Activated CD8-positive, alpha-beta memory T cell treated with anti-CD3 and anti-CD28 coated beads for 36 hours (primary cell): ENCODE results near the gene PTGER2. TPM values are rescaled to one million over a fixed set of nuclear protein-coding genes. Genes with fewer than 3 reads are reported as not detected.

Source experiments
- CTCF ChIA-PET: fragments of 350-600 bp; sonication (Branson Sonifier 250); formaldehyde crosslinking; loops from one replicate; lab custom pipeline; 2021; ENCODE audit warnings: antibody characterized with exemption; lab: Charles Lee
- POLR2A ChIA-PET: fragments of 350-600 bp; sonication (Branson Sonifier 250); formaldehyde crosslinking; loops from one replicate; lab custom pipeline; 2021; ENCODE audit warnings: antibody characterized with exemption; lab: Charles Lee
- total RNA-seq, 2 experiments: library from RNA; stranded (reverse); gene quantifications; one replicate each; pipeline ENCODE4 v1.2.3, GENCODE V29; 2021

PTGER2 gene, protein sequence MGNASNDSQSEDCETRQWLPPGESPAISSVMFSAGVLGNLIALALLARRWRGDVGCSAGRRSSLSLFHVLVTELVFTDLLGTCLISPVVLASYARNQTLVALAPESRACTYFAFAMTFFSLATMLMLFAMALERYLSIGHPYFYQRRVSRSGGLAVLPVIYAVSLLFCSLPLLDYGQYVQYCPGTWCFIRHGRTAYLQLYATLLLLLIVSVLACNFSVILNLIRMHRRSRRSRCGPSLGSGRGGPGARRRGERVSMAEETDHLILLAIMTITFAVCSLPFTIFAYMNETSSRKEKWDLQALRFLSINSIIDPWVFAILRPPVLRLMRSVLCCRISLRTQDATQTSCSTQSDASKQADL
- 10 to 100 TPM; 45.2 to 49.7 TPM for total RNA-seq

DNA sequence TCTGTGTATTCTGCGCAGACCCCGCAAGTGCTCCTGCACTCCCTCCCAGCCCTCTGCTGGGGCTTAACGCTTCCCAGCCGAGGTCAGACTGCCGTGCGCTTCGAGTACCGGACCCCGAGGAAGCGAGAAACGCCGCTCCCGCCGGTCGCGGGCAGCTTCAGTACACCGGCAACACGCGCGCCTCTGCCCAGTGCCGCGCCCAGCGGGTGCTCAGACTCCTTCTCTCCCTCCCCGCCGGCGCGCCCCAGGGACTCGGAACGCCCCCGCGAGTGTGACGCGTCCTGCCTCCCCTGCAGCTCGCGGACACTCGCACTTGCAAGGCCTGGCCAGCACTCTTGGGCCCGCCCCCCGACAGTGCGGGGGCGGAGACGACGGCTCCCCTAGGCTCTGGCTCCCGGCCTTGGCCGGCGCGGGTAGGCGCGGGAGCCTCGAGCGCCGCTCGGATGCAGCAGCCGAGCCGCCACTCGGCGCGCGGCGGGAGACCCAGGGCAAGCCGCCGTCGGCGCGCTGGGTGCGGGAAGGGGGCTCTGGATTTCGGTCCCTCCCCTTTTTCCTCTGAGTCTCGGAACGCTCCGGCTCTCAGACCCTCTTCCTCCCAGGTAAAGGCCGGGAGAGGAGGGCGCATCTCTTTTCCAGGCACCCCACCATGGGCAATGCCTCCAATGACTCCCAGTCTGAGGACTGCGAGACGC, at the start of gene PTGER2:
Gene PTGER2, plus strand, starts transcription at position 410 of the 692 bp plus-strand sequence. Its CDS starts 237 bp downstream, at position 647.
- ChIA-PET CTCF (interaction anchor here (1.8 kb wide), 1 partner anchor 11 kb away, joined by 7 read pairs; no protein-coding TSS in a partner anchor), POLR2A (interaction anchor here (0.7 to 2.4 kb wide), 5 partner anchors 11 to 239 kb away, joined by 3 to 12 read pairs (median 8); partner anchors contain the start of genes GPR137C and TXNDC16)

- POLR2A ChIA-PET = no interaction called here
- CTCF ChIA-PET = no interaction called here
Measured at GRCh38 chr14:52265253-52265652, 48.9 kb upstream of the PTGER2 start.

GRCh38 chr14:52266179-52266578, 47.9 kb upstream of the PTGER2 start:
- POLR2A ChIA-PET = no interaction called here
- CTCF ChIA-PET = interaction anchor here (1.2 kb wide), 1 partner anchor 9 kb away, joined by 3 read pairs; no protein-coding TSS in a partner anchor

- CTCF ChIA-PET = interaction anchor here (1.2 kb wide), 1 partner anchor 9 kb away, joined by 3 read pairs; no protein-coding TSS in a partner anchor
Measured at GRCh38 chr14:52266782-52267181, 47.3 kb upstream of the PTGER2 start.

DNA sequence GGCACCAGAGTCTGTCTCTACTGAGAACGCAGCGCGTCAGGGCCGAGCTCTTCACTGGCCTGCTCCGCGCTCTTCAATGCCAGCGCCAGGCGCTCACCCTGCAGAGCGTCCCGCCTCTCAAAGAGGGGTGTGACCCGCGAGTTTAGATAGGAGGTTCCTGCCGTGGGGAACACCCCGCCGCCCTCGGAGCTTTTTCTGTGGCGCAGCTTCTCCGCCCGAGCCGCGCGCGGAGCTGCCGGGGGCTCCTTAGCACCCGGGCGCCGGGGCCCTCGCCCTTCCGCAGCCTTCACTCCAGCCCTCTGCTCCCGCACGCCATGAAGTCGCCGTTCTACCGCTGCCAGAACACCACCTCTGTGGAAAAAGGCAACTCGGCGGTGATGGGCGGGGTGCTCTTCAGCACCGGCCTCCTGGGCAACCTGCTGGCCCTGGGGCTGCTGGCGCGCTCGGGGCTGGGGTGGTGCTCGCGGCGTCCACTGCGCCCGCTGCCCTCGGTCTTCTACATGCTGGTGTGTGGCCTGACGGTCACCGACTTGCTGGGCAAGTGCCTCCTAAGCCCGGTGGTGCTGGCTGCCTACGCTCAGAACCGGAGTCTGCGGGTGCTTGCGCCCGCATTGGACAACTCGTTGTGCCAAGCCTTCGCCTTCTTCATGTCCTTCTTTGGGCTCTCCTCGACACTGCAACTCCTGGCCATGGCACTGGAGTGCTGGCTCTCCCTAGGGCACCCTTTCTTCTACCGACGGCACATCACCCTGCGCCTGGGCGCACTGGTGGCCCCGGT, 46.4 kb upstream of the PTGER2 start, which contains the start of gene PTGDR:
Gene PTGDR, plus strand, starts transcription at position 198 of the 778 bp plus-strand sequence. Its CDS starts 117 bp downstream, at position 315.
- CTCF ChIA-PET = no interaction called here
- POLR2A ChIA-PET = no interaction called here

More at GRCh38 chr14:52266782-52267181, 47.3 kb upstream of the PTGER2 start:
- POLR2A ChIA-PET = no interaction called here

- CTCF ChIA-PET = no interaction called here
- POLR2A ChIA-PET = no interaction called here
Measured at GRCh38 chr14:52268279-52269061, 45.6 kb upstream of the PTGER2 start.

DNA sequence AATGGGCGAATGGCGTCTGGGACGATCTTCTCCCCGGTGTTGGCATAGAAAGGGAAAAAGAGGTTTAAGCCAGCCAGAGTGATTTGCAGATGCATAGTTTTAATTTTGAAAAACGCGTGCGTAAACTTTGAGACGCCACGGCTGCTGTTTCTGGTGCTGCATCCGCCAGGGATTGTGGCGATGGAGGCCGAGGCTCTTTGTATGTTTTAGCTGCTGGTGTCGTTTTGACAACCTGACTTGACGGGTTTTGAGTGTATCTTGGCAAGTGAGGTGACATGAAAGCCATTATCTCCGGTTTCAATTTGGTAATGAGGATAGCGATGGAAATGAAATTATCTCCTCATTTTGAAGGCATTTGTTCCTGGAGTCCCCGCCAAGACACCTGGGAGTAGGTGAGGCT, 45.0 kb upstream of the PTGER2 start:
- POLR2A ChIA-PET = interaction anchor here (0.5 kb wide), 1 partner anchor 282 kb away, joined by 4 read pairs; no protein-coding TSS in a partner anchor
- CTCF ChIA-PET = no interaction called here

- POLR2A ChIA-PET = interaction anchor here (0.5 kb wide), 1 partner anchor 281 kb away, joined by 4 read pairs; no protein-coding TSS in a partner anchor
- CTCF ChIA-PET = no interaction called here
Measured at GRCh38 chr14:52269982-52270381, 44.1 kb upstream of the PTGER2 start.

DNA sequence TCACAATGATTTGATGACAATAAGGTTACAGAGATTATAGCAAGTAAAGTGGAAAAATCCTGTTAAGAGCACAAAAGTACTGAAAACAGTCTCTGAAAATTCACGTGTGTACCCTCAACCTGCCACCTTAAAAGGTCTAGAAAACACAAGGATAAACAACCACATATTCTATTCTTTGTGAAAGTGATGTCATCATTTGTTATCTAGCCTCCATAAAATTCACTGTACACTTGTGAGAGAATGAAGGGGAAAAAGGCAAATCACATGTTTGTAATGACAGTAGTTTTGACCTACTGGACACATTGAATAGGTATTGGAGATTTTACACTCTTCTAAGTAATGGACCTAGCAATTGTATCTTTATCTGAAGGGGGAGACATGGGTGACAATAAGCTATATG, 42.6 kb upstream of the PTGER2 start:
- POLR2A ChIA-PET = no interaction called here
- CTCF ChIA-PET = interaction anchor here (0.7 kb wide), 1 partner anchor 510 kb away, joined by 3 read pairs; no protein-coding TSS in a partner anchor

DNA sequence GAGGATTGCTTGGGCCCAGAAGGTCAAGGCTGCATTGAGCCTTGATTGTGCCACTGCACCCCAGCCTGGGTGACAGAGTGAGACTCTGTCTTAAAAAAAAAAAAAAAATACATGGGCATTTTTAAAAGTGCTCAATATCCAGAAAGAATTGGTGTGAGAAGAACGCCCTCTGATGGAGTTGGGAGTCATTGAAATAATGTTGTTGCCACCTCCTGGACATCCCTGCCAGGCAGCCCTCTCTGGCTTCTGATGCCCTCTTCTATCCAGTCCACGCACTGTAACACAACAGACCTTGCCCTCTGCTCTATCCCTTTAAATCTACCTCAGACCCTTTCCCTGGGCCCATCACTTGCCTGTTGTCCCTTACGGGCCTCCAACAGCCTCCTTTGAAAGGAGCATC, 41.7 kb upstream of the PTGER2 start:
- ChIA-PET CTCF (interaction anchor here (0.7 kb wide), 1 partner anchor 509 kb away, joined by 3 read pairs; no protein-coding TSS in a partner anchor), POLR2A (no interaction called here)

GRCh38 chr14:52275372-52275771, 38.7 kb upstream of the PTGER2 start:
- CTCF ChIA-PET = interaction anchor here (0.8 to 1.5 kb wide), 2 partner anchors 9 to 10 kb away, joined by 3 read pairs; no protein-coding TSS in a partner anchor
- POLR2A ChIA-PET = no interaction called here

DNA sequence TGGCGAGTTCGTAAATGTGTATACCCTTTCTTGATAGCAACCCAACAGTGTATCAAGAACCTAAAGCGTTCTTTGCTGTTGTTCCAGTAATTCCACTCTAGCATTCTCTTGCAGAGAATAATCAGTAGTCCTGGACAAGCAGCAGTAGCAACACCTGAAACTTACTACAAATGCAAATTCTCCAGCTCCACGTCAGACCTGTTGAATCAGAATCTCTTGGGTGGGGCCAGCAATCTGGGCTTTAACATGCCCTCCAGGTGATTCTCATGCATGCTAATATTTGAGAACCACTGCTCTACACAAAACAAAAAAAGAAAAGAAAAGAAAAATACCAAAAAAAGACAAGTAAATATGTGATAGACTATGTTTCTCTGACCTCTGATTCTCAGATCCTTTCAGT, 36.6 kb upstream of the PTGER2 start:
- POLR2A ChIA-PET = no interaction called here

GRCh38 chr14:52279408-52279807, 34.7 kb upstream of the PTGER2 start:
- ChIA-PET CTCF (no interaction called here), POLR2A (interaction anchor here (0.7 kb wide), 1 partner anchor 273 kb away, joined by 4 read pairs; the partner anchor contains the start of gene GPR137C)

More for the DNA sequence above, 36.6 kb upstream of the PTGER2 start:
- CTCF ChIA-PET = no interaction called here

GRCh38 chr14:52283099-52283498, 31.0 kb upstream of the PTGER2 start:
- POLR2A ChIA-PET = no interaction called here
- CTCF ChIA-PET = no interaction called here

DNA sequence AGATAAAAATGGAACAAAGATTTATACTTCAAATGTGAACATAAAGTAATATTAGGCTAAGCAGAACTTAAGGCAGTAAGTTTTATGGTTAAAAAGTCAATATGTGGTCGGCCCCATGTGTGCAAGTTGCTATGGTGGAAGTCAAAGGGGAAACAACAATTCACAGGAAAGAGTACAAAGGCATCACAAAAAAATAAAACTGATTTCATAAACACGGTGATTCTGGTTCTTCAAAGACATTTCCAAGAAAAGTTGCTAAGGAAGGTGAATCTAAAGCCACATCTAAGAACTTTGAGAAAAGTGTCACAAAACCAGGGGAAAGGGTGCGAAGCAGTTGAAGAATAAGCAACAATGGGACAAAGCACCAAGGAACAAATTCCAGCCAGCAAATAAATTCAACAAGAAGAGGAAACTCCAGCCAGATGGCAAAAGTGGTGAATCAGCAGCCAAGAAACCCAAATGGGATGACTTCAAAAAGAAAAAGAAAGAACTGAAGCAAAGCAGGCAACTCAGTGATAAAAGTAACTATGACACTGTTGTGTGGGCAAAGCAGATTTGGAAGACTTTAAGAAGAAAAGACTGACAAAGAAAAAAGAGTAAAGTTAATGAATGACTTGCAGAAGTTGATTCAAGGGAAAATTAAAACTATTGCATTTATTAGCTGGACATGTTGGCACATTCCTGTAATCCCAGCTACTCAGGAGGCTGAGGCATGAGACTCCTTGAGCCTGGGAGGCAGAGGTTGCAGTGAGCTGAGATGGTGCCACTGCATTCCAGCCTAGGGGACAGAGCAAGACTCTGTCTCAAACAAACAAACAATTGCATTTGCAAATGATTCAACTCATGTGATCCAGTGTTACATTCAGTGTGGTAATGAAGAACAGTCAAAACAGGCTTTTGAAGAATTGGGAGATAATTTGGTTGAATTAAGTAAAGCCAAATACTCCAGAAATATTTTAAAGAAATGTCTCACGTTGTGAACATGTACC, 27.2 kb upstream of the PTGER2 start:
- POLR2A ChIA-PET = no interaction called here
- CTCF ChIA-PET = interaction anchor here (0.7 kb wide), 1 partner anchor 16 kb away, joined by 3 read pairs; no protein-coding TSS in a partner anchor

DNA sequence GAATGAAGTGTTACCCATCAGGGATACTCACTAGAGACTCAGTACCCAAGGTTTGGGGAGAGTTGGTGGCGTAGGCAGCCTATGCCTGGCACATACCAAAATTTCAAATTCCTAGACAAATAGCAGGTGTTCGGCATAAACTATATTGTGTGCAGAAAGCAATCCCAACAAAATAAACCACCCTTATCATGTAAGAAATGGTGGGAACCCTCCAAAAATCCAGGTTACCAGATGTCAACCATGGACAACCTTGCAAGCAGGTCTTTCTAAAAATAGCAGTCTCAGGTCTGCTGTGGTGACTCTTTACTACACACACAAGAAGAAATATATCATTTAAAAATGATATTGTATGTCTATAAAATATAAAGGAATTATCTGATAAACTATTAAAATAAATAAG, 17.7 kb upstream of the PTGER2 start:
- POLR2A ChIA-PET = no interaction called here
- CTCF ChIA-PET = no interaction called here

- CTCF ChIA-PET = interaction anchor here (1.1 to 1.3 kb wide), 2 partner anchors 52 to 255 kb away, joined by 4 to 5 read pairs; no protein-coding TSS in a partner anchor
- POLR2A ChIA-PET = no interaction called here
Measured at GRCh38 chr14:52298795-52299194, 15.3 kb upstream of the PTGER2 start.
